Smooth muscle cell (in vitro differentiated cells): ENCODE results near the gene POPDC3. TPM values are rescaled to one million over a fixed set of nuclear protein-coding genes. Genes with fewer than 3 reads are reported as not detected.

Experiments
- DNase-seq: peaks from one replicate; lab custom pipeline; 2025; ENCODE audit not compliant: unreplicated experiment; lab: John Stamatoyannopoulos, UW
- H2AFZ ChIP-seq: fragments of 200-600 bp; sonication (generic); 2 replicates; pipeline ENCODE4 v1.6.0; 2016; ENCODE audit warnings: antibody characterized with exemption, low read depth, mild to moderate bottlenecking
- H3F3A ChIP-seq: fragments of 200-600 bp; sonication (generic); 2 replicates; pipeline ENCODE4 v1.6.0; 2017; ENCODE audit warnings: antibody characterized with exemption, low read depth
- H3K27ac ChIP-seq: fragments of 200-600 bp; sonication (generic); 2 replicates; pipeline ENCODE4 v1.5.1; 2016; ENCODE audit warnings: low read depth, mild to moderate bottlenecking
- H3K27me3 ChIP-seq: fragments of 200-600 bp; sonication (generic); 2 replicates; pipeline ENCODE4 v1.6.1; 2016; ENCODE audit warnings: low read depth, mild to moderate bottlenecking
- H3K36me3 ChIP-seq: fragments of 200-600 bp; sonication (generic); 2 replicates; pipeline ENCODE4 v1.5.1; 2016; ENCODE audit warnings: low read depth
- H3K4me1 ChIP-seq: fragments of 200-600 bp; sonication (generic); 2 replicates; pipeline ENCODE4 v1.5.1; 2016; ENCODE audit warnings: low read depth
- H3K4me2 ChIP-seq: fragments of 200-600 bp; sonication (generic); 2 replicates; pipeline ENCODE4 v1.6.0; 2016; ENCODE audit warnings: mild to moderate bottlenecking
- H3K4me3 ChIP-seq: fragments of 200-600 bp; sonication (generic); 2 replicates; pipeline ENCODE4 v1.5.1; 2016; ENCODE audit warnings: mild to moderate bottlenecking
- H3K79me2 ChIP-seq: fragments of 200-600 bp; sonication (generic); 2 replicates; pipeline ENCODE4 v1.6.0; 2016; ENCODE audit warnings: low read depth, mild to moderate bottlenecking
- H3K9ac ChIP-seq: fragments of 200-600 bp; sonication (generic); 2 replicates; pipeline ENCODE4 v1.6.0; 2016; ENCODE audit warnings: low read depth
- H3K9me3 ChIP-seq: fragments of 200-600 bp; sonication (generic); replicated peaks from 2 replicates; pipeline ENCODE4 v1.5.1; 2016; ENCODE audit warnings: low read depth
- H4K20me1 ChIP-seq: fragments of 200-600 bp; sonication (generic); 2 replicates; pipeline ENCODE4 v1.6.0; 2016; ENCODE audit warnings: low read depth
- CTCF ChIP-seq: fragments of 200-600 bp; sonication (generic); IDR thresholded peaks from 2 replicates; pipeline ENCODE4 v1.5.1; 2017; ENCODE audit warnings: borderline replicate concordance, mild to moderate bottlenecking, antibody characterized with exemption; ENCODE audit not compliant: insufficient read depth, poor library complexity, severe bottlenecking
- WGBS: methylation state at CpG from one replicate; pipeline ENCODE4 v1.1.7; 2016; ENCODE audit warnings: low lambda C conversion rate; 5-methylcytosine and 5-hydroxymethylcytosine counted together
- polyA plus RNA-seq: library from polyadenylated mRNA; unstranded; fragments of >200 nt; fragmentation: Nextera tagmentation; extraction: Ambion mirVana; gene quantifications from 2 replicates; pipeline ENCODE4 v1.2.1, GENCODE V29; 2016
- total RNA-seq: library from RNA; depleted of rRNA; stranded (reverse); fragments of >200 nt; gene quantifications from 2 replicates; pipeline ENCODE4 v1.2.3, GENCODE V29; 2014

The POPDC3 gene
- total and polyA plus RNA-seq, 2 experiments from 2014 or later = 1.0 to 5.0 TPM

DNA sequence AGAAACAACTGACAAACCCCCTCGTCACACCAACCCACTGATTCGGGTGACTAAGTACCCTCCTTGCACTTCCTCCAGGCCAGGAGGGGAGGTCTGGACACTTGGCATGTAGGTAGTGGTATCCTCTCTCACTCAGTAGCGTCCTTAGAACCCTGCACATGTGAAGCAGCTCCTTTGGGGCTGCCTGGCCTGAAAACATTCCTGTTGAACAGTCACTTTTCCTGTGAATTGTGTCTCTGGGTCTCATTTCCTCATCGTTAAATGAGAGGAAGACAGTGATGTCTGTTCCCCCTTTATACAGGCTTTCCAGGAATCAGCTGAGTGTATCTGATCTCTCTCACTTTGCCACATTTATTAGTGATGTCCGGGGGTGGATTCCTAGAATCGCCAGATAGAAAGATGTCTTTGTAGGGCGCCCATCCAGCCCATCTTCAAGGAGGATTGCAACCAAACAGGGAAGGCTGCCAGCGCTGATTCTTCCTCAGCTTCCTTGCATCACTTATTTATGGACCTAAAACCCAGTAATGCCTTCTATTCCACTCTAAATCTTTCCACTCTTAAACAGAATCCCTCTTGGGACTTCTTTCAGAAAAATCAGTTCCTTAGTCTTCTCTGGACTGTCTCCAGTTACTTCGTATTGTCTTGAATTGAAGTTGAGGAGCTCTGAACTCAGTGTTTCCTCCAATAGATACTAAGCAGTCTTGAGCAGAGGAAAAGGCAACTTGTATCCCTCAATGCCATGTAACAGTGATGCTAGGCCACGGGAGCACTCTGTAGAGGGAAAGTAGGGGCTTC lies 9.4 kb upstream of the POPDC3 start:
- Histone ChIP-seq H3K27ac (no peak overlapping the region), H3K27me3 (no peaks in the 10 kb centered on the region), H3K36me3 (no peaks in the 10 kb centered on the region), H3K79me2 (no peaks in the 10 kb centered on the region), H4K20me1 (peaks cover 8% of the 10 kb centered on the region), H3K4me1 (no peaks in the 10 kb centered on the region), H2AFZ (no peak overlapping the region), H3K4me3 (no peak overlapping the region), H3F3A (peaks cover 15% of the 10 kb centered on the region), H3K9me3 (no peaks in the 10 kb centered on the region), H3K9ac (no peak overlapping the region), H3K4me2 (no peak overlapping the region)
- WGBS = 75% methylated on average over 10 of the region's 10 CpGs
- DNase-seq = no peak
- no peak for TF ChIP-seq CTCF

GRCh38 chr6:105188251-105188650 lies 8.4 kb upstream of the POPDC3 start:
- Histone ChIP-seq H3K36me3 (no peaks in the 10 kb centered on the region), H3K79me2 (no peaks in the 10 kb centered on the region), H2AFZ (no peak overlapping the region), H3K9ac (no peak overlapping the region), H3K4me3 (no peak overlapping the region), H3K27me3 (no peaks in the 10 kb centered on the region), H3F3A (peaks cover 11% of the 10 kb centered on the region), H3K4me2 (no peak overlapping the region), H3K9me3 (no peaks in the 10 kb centered on the region), H3K27ac (no peak overlapping the region), H3K4me1 (no peaks in the 10 kb centered on the region), H4K20me1 (peaks cover 5% of the 10 kb centered on the region)
- no peak for TF ChIP-seq CTCF
- no peak for DNase-seq
- 97% methylated on average over 2 of the region's 2 CpGs for WGBS

- 91% methylated on average over 2 of the region's 2 CpGs for WGBS
- H4K20me1 ChIP-seq = no peaks in the 10 kb centered on the region
- H3K36me3 ChIP-seq = no peaks in the 10 kb centered on the region
- H3K9ac ChIP-seq = no peak overlapping the region
- H3K4me1 ChIP-seq = no peaks in the 10 kb centered on the region
- no peak for DNase-seq
- H3K27ac ChIP-seq = no peak overlapping the region
- no peaks in the 10 kb centered on the region for H3K9me3 ChIP-seq
- no peak overlapping the region for H3K4me3 ChIP-seq
- no peak for TF ChIP-seq CTCF
- peaks cover 8% of the 10 kb centered on the region for H3K27me3 ChIP-seq
- no peak overlapping the region for H2AFZ ChIP-seq
- no peaks in the 10 kb centered on the region for H3K79me2 ChIP-seq
- no peak overlapping the region for H3K4me2 ChIP-seq
- H3F3A ChIP-seq = no peaks in the 10 kb centered on the region
Observed at GRCh38 chr6:105186576-105186975, 6.8 kb upstream of the POPDC3 start.

- no peak overlapping the region for H3K4me2 ChIP-seq
- no peaks in the 10 kb centered on the region for H3F3A ChIP-seq
- no peak for DNase-seq
- H2AFZ ChIP-seq = no peak overlapping the region
- peaks cover 12% of the 10 kb centered on the region for H3K27me3 ChIP-seq
- no peak for TF ChIP-seq CTCF
- no peaks in the 10 kb centered on the region for H3K4me1 ChIP-seq
- H3K79me2 ChIP-seq = no peaks in the 10 kb centered on the region
- WGBS = 85% methylated on average over 2 of the region's 2 CpGs
- no peak overlapping the region for H3K4me3 ChIP-seq
- no peak overlapping the region for H3K27ac ChIP-seq
- no peaks in the 10 kb centered on the region for H3K9me3 ChIP-seq
- no peaks in the 10 kb centered on the region for H3K36me3 ChIP-seq
- H4K20me1 ChIP-seq = no peaks in the 10 kb centered on the region
- H3K9ac ChIP-seq = no peak overlapping the region
Observed at GRCh38 chr6:105184921-105185320, 5.1 kb upstream of the POPDC3 start.
